WERI-Rb-1 (cell line): Measurements from ENCODE around the gene RCAN3.

Source experiments
- DNase-seq: peaks from one replicate; pipeline ENCODE4 v3.0.0-alpha.2; 2020
- H3K27ac ChIP-seq: fragments of 250-450 bp; sonication (Bioruptor Pico); 2 replicates; pipeline ENCODE4 v1.5.1; 2020; ENCODE audit warnings: mild to moderate bottlenecking, moderate library complexity
- H3K27me3 ChIP-seq: fragments of 250-450 bp; sonication (Bioruptor Pico); 2 replicates; pipeline ENCODE4 v1.5.1; 2021; ENCODE audit warnings: mild to moderate bottlenecking, low read depth, moderate library complexity; ENCODE audit not compliant: insufficient read depth, severe bottlenecking
- H3K36me3 ChIP-seq: fragments of 250-450 bp; sonication (Bioruptor Pico); 2 replicates; pipeline ENCODE4 v1.5.1; 2020; ENCODE audit warnings: mild to moderate bottlenecking, moderate library complexity
- H3K4me3 ChIP-seq: 2 replicates; pipeline ENCODE4 v1.5.1; 2011; ENCODE audit warnings: low read depth, mild to moderate bottlenecking, control low read depth, low read length
- H3K9me3 ChIP-seq: fragments of 250-450 bp; sonication (Bioruptor Pico); 2 replicates; pipeline ENCODE4 v1.5.1; 2021; ENCODE audit warnings: mild to moderate bottlenecking, moderate library complexity; ENCODE audit not compliant: severe bottlenecking
- TF ChIP-seq, protein P1 (sequence below): IDR thresholded peaks from 2 replicates; pipeline ENCODE4 v1.5.1; 2011; ENCODE audit warnings: low read depth, mild to moderate bottlenecking, control low read depth, inconsistent platforms, low read length

RCAN3 gene

DNA sequence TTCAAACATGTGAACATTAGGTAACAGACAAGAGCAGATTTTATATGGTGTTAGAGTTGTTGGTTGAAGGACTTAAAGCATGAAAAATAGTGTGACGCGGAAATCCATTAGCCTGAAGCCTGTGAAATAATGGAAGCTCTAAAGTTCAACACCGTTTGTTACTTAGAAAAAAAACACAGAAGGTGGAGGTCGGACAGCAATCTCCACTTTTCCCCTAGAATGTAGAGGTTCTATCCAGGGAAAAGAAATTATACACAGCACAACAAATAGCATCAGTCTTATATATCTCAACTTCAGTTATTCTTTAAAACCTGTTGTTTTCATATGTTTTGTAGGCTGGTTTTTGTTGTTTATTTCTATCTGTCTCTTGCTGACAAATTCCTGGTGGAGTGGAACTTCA is 1.9 kb downstream of the RCAN3 start:
- H3K27me3 ChIP-seq: no peaks in the 10 kb centered on the region
- H3K36me3 ChIP-seq: no peaks in the 10 kb centered on the region
- TF ChIP-seq, protein P1, sequence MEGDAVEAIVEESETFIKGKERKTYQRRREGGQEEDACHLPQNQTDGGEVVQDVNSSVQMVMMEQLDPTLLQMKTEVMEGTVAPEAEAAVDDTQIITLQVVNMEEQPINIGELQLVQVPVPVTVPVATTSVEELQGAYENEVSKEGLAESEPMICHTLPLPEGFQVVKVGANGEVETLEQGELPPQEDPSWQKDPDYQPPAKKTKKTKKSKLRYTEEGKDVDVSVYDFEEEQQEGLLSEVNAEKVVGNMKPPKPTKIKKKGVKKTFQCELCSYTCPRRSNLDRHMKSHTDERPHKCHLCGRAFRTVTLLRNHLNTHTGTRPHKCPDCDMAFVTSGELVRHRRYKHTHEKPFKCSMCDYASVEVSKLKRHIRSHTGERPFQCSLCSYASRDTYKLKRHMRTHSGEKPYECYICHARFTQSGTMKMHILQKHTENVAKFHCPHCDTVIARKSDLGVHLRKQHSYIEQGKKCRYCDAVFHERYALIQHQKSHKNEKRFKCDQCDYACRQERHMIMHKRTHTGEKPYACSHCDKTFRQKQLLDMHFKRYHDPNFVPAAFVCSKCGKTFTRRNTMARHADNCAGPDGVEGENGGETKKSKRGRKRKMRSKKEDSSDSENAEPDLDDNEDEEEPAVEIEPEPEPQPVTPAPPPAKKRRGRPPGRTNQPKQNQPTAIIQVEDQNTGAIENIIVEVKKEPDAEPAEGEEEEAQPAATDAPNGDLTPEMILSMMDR: no peak
- no peaks in the 10 kb centered on the region for H3K9me3 ChIP-seq
- no peak for DNase-seq
- no peak overlapping the region for H3K27ac ChIP-seq
- no peak overlapping the region for H3K4me3 ChIP-seq

DNA sequence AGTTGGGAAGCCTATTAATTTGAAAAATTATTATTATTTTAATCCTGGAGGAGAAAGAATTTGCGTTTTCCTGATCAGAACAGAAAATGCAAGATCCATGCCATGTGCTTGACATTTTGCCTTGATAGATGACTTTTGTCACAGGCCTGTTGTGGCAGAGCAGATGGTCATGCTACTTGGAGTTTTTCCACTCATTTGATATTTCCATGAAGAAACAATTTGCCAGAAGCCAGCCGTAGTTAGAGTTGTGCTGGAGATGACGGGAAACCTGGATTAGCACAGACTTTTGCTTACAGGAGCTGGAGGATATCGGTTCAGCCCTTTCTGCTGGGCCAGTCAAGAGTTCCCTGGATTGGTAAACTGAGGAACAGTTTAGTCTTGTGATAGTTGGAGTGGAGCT is 3.2 kb downstream of the RCAN3 start:
- Histone ChIP-seq H3K27ac (no peak overlapping the region), H3K36me3 (no peaks in the 10 kb centered on the region), H3K9me3 (no peaks in the 10 kb centered on the region), H3K27me3 (no peaks in the 10 kb centered on the region), H3K4me3 (no peak overlapping the region)
- no peak for DNase-seq
- TF ChIP-seq, protein P1: no peak

DNA sequence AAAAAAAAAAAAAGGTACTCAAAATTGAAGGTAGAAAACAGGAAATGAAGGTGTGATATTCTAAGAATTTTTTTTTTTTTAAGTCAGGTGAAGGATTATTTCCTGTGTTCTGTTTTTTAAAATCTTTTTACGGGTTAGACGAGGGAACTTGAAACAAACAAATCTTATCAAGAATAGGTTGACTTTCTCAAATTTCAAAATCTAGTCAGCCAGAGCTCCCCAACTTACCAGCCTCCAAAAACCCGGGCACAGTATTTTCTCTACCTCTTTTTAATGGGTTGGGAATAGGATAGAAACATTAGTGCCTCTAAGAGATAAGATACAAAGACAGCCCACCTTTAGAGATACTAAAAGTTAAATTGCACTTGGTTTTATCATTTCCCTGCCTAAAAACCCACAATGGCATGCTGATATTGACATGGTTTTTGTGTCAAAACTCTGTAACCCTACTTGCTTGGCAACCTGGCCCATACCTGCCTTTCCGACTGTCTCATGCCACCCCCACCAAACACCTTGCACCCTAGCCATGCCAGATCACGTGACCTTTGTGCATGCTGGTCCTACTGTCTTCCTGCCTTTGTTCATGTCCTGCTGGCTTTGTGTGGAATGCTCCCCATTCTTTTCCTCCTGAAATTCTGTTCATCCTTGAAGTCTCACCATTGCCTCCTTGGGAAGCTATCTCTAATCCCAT is 4.2 kb downstream of the RCAN3 start:
- Histone ChIP-seq H3K4me3 (no peak overlapping the region), H3K36me3 (no peaks in the 10 kb centered on the region), H3K27me3 (no peaks in the 10 kb centered on the region), H3K9me3 (no peaks in the 10 kb centered on the region), H3K27ac (no peak overlapping the region)
- TF ChIP-seq, protein P1: no peak
- DNase-seq: no peak

DNA sequence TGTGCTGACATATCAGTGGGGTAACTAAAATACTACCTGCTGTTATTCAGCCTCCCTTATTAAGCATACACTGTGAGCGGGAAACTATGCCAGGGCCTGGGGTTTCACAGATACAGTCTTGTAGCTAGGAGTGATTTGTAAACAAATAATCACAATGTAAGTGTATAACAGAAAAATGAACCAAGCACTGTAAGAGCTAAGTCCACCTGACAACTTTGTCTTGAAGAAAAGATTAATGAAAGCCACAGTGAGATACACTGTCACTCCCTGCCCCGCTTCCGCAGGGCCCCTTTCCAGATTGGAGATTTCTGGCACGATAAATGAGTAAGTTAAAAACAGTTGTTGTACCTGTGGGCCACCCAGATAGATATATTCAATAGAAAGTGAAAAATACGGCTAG is 4.8 kb downstream of the RCAN3 start:
- Histone ChIP-seq H3K9me3 (no peaks in the 10 kb centered on the region), H3K4me3 (no peak overlapping the region), H3K27me3 (no peaks in the 10 kb centered on the region), H3K27ac (no peak overlapping the region), H3K36me3 (no peaks in the 10 kb centered on the region)
- DNase-seq: no peak
- TF ChIP-seq, protein P1: no peak

DNA sequence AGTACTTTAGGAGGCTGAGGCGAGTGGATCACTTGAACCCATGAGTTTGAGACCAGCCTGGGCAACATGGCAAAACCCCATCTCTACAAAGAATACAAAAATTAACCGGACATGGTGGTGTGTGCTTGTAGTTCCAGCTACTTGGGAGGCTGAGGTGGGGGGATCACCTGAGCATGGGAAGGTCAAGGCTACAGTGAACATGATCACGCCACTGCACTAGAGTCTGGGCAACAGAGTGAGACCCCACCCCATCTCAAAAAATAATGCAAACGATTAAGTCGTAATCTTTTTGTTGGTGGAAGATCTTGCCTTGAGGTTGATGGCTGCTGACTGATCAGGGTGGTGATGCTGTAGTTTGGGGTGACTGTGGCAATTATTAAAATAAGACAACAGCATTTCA is 6.3 kb downstream of the RCAN3 start:
- Histone ChIP-seq H3K9me3 (no peaks in the 10 kb centered on the region), H3K4me3 (no peak overlapping the region), H3K27me3 (no peaks in the 10 kb centered on the region), H3K27ac (no peak overlapping the region), H3K36me3 (no peaks in the 10 kb centered on the region)
- no peak for DNase-seq
- TF ChIP-seq, protein P1: no peak

DNA sequence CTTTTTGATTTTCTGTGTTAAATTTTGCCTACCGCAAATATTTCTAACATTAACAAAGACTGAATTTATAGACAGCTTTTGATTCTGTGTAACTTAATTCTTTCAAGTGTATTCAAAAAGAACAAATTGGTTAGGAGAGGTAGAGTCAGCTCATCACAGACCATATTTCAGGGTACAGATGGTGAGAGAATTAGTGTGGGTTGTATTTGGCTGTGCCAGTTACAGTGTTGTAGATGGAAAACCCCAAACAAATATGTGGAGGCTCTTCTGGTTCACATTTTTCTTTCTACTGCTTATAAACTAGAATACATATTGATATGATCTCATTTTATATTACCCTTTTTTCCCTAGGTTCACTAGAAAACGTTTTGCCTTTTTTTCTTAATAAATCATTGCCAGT is 11.1 kb downstream of the RCAN3 start:
- Histone ChIP-seq H3K36me3 (peaks cover 2% of the 10 kb centered on the region), H3K9me3 (no peaks in the 10 kb centered on the region), H3K27ac (no peak overlapping the region), H3K27me3 (no peaks in the 10 kb centered on the region), H3K4me3 (no peak overlapping the region)
- no peak for DNase-seq
- TF ChIP-seq, protein P1: no peak
